Neural progenitor cell (in vitro differentiated cells): Measurements from ENCODE around the gene UPK1A. TPM values are rescaled to one million over a fixed set of nuclear protein-coding genes. Genes with fewer than 3 reads are reported as not detected.

Source experiments
- DNase-seq: peaks from one replicate; pipeline ENCODE4 v3.0.0-alpha.2; 2016; ENCODE audit warnings: low spot score
- H2AFZ ChIP-seq: fragments of 200-600 bp; sonication (generic); replicated peaks from 2 replicates; pipeline ENCODE4 v1.6.1; 2016; ENCODE audit warnings: antibody characterized with exemption
- H3F3A ChIP-seq: fragments of 200-600 bp; sonication (generic); 2 replicates; pipeline ENCODE4 v1.6.1; 2016; ENCODE audit warnings: antibody characterized with exemption, low read depth
- H3K27ac ChIP-seq: fragments of 200-600 bp; sonication (generic); 2 replicates; pipeline ENCODE4 v1.5.1; 2016; ENCODE audit warnings: mild to moderate bottlenecking
- H3K27me3 ChIP-seq: fragments of 200-600 bp; sonication (generic); 2 replicates; pipeline ENCODE4 v1.6.1; 2016; ENCODE audit warnings: mild to moderate bottlenecking, moderate library complexity
- H3K36me3 ChIP-seq: fragments of 200-600 bp; sonication (generic); 2 replicates; pipeline ENCODE4 v1.5.1; 2016
- H3K4me1 ChIP-seq: fragments of 200-600 bp; sonication (generic); 2 replicates; pipeline ENCODE4 v1.6.1; 2016; ENCODE audit warnings: mixed run types
- H3K4me2 ChIP-seq: fragments of 200-600 bp; sonication (generic); 2 replicates; pipeline ENCODE4 v1.6.1; 2016
- H3K4me3 ChIP-seq: fragments of 200-600 bp; sonication (generic); 2 replicates; pipeline ENCODE4 v1.5.1; 2016
- H3K79me2 ChIP-seq: fragments of 200-600 bp; sonication (generic); 2 replicates; pipeline ENCODE4 v1.6.1; 2016; ENCODE audit warnings: low read depth
- H3K9ac ChIP-seq: fragments of 200-600 bp; sonication (generic); 2 replicates; pipeline ENCODE4 v1.6.1; 2016
- H3K9me3 ChIP-seq: fragments of 200-600 bp; sonication (generic); 2 replicates; pipeline ENCODE4 v1.5.1; 2016; ENCODE audit warnings: low read depth
- H4K20me1 ChIP-seq: fragments of 200-600 bp; sonication (generic); 2 replicates; pipeline ENCODE4 v1.6.1; 2016; ENCODE audit warnings: low read depth
- H3K27ac Mint-ChIP-seq: 3 replicates; pipeline ENCODE4 v1.8.0; 2021; ENCODE audit warnings: mixed read lengths
- H3K27me3 Mint-ChIP-seq: 2 replicates; pipeline ENCODE4 v1.8.0; 2022; ENCODE audit warnings: low read depth, mild to moderate bottlenecking, inconsistent platforms, moderate library complexity, mixed read lengths; ENCODE audit not compliant: insufficient read depth
- H3K36me3 Mint-ChIP-seq: 3 replicates; pipeline ENCODE4 v1.8.0; 2021; ENCODE audit warnings: mixed read lengths
- H3K4me1 Mint-ChIP-seq: 3 replicates; pipeline ENCODE4 v1.8.0; 2021; ENCODE audit warnings: mixed read lengths
- H3K4me3 Mint-ChIP-seq: 3 replicates; pipeline ENCODE4 v1.8.0; 2021; ENCODE audit warnings: mild to moderate bottlenecking, moderate library complexity, mixed read lengths
- H3K9me3 Mint-ChIP-seq: 3 replicates; pipeline ENCODE4 v1.8.0; 2020; ENCODE audit warnings: mixed read lengths
- EZH2 ChIP-seq: fragments of 200-600 bp; sonication (generic); IDR thresholded peaks from 2 replicates; pipeline ENCODE4 v1.6.1; 2017; ENCODE audit warnings: antibody characterized with exemption, mild to moderate bottlenecking, moderate library complexity
- EZH2phosphoT487 ChIP-seq: fragments of 200-600 bp; sonication (generic); IDR thresholded peaks from 2 replicates; pipeline ENCODE4 v1.6.1; 2017; ENCODE audit warnings: antibody characterized with exemption
- total RNA-seq: library from RNA; depleted of rRNA; stranded (reverse); fragments of >200 nt; gene quantifications from 2 replicates; pipeline ENCODE4 v1.2.3, GENCODE V29; 2015; ENCODE audit warnings: low replicate concordance
- TF ChIP-seq, protein P1 (sequence below): fragments of 200-600 bp; sonication (generic); IDR thresholded peaks from 2 replicates; pipeline ENCODE4 v1.5.1; 2017; ENCODE audit warnings: antibody characterized with exemption, mild to moderate bottlenecking

Gene UPK1A
- total RNA-seq, 1 donor from 2014 or later = not detected

GRCh38 chr19:35644206-35644986 is 21.9 kb upstream of the UPK1A start:
- H3K27ac Mint-ChIP-seq = peak overlapping the region; percentile 66
- Histone ChIP-seq H3K4me1 (peaks cover 24% of the 10 kb centered on the region), H3K4me2 (peak overlapping the region; percentile 83), H3K36me3 (no peaks in the 10 kb centered on the region), H3K27ac (no peak overlapping the region), H4K20me1 (no peaks in the 10 kb centered on the region), H3K79me2 (peaks cover 12% of the 10 kb centered on the region), H2AFZ (peak overlapping the region; percentile 48), H3K9ac (no peak overlapping the region), H3K27me3 (peaks cover 15% of the 10 kb centered on the region), H3F3A (peaks cover 50% of the 10 kb centered on the region), H3K9me3 (no peaks in the 10 kb centered on the region), H3K4me3 (peak overlapping the region; percentile 56)
- H3K9me3 Mint-ChIP-seq = no peaks in the 10 kb centered on the region
- no peaks in the 10 kb centered on the region for H3K36me3 Mint-ChIP-seq
- TF ChIP-seq, protein P1, sequence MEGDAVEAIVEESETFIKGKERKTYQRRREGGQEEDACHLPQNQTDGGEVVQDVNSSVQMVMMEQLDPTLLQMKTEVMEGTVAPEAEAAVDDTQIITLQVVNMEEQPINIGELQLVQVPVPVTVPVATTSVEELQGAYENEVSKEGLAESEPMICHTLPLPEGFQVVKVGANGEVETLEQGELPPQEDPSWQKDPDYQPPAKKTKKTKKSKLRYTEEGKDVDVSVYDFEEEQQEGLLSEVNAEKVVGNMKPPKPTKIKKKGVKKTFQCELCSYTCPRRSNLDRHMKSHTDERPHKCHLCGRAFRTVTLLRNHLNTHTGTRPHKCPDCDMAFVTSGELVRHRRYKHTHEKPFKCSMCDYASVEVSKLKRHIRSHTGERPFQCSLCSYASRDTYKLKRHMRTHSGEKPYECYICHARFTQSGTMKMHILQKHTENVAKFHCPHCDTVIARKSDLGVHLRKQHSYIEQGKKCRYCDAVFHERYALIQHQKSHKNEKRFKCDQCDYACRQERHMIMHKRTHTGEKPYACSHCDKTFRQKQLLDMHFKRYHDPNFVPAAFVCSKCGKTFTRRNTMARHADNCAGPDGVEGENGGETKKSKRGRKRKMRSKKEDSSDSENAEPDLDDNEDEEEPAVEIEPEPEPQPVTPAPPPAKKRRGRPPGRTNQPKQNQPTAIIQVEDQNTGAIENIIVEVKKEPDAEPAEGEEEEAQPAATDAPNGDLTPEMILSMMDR = no peak
- no peak for TF ChIP-seq EZH2phosphoT487
- no peak for TF ChIP-seq EZH2
- DNase-seq = peak; percentile 96
- H3K4me1 Mint-ChIP-seq = peaks cover 31% of the 10 kb centered on the region
- H3K27me3 Mint-ChIP-seq = peaks cover 10% of the 10 kb centered on the region
- H3K4me3 Mint-ChIP-seq = peak overlapping the region; percentile 90

DNA sequence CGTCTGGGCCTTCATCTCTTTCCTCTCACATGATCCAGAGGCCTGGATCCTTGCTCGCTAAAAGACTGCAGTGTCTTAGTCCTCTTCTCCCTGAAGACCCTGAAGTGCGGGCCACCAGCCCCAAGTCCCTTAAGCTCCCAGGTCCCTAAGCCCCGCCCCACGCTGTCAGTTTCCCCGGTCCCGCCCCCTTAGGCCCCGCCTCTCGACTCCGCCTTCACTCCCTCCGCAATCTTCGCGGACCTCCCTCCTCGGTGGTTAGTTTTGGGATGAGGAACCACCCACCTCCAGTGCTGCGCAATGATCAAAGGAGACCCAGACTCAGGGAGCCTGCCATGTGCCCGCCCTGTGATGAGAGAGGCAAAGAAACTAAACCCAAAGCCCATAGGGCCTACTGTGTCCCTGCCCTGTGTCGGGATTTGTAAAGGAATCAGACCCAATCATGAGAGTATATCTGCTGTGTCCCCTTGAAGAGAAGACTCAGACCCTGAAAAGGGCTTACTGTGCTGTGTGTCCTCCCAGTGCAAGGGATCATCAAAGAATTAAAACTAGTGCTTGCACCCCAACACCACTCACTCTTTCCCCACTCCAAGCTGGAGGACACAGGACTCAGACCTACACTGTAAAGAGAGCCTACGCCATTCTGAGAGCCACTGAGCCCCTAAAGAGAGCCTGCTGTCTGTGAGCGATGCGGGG is 21.2 kb upstream of the UPK1A start:
- Histone ChIP-seq H3K27me3 (peaks cover 15% of the 10 kb centered on the region), H4K20me1 (no peaks in the 10 kb centered on the region), H3K9ac (no peak overlapping the region), H3K79me2 (peaks cover 19% of the 10 kb centered on the region), H3K4me3 (peak overlapping the region; percentile 56), H2AFZ (peak overlapping the region; percentile 30), H3K27ac (no peak overlapping the region), H3F3A (peaks cover 45% of the 10 kb centered on the region), H3K36me3 (no peaks in the 10 kb centered on the region), H3K4me1 (peaks cover 22% of the 10 kb centered on the region), H3K9me3 (no peaks in the 10 kb centered on the region), H3K4me2 (peak overlapping the region; percentile 83)
- Mint-ChIP-seq H3K27me3 (peaks cover 10% of the 10 kb centered on the region), H3K9me3 (no peaks in the 10 kb centered on the region), H3K36me3 (no peaks in the 10 kb centered on the region), H3K27ac (peak overlapping the region; percentile 83), H3K4me3 (peak overlapping the region; percentile 90), H3K4me1 (peaks cover 27% of the 10 kb centered on the region)
- TF ChIP-seq, protein P1 = no peak
- TF ChIP-seq EZH2phosphoT487 = no peak
- TF ChIP-seq EZH2 = no peak
- DNase-seq = peak; percentile 96

GRCh38 chr19:35645680-35646511 is 20.4 kb upstream of the UPK1A start:
- Histone ChIP-seq H3K36me3 (no peaks in the 10 kb centered on the region), H2AFZ (peak overlapping the region; percentile 30), H3K9me3 (no peaks in the 10 kb centered on the region), H3K27ac (no peak overlapping the region), H3F3A (peaks cover 42% of the 10 kb centered on the region), H4K20me1 (no peaks in the 10 kb centered on the region), H3K4me2 (peak overlapping the region; percentile 83), H3K79me2 (peaks cover 26% of the 10 kb centered on the region), H3K9ac (no peak overlapping the region), H3K4me3 (no peak overlapping the region), H3K4me1 (peaks cover 22% of the 10 kb centered on the region), H3K27me3 (peaks cover 15% of the 10 kb centered on the region)
- Mint-ChIP-seq H3K27ac (peak overlapping the region; percentile 83), H3K4me3 (peak overlapping the region; percentile 90), H3K36me3 (no peaks in the 10 kb centered on the region), H3K27me3 (peaks cover 10% of the 10 kb centered on the region), H3K9me3 (no peaks in the 10 kb centered on the region), H3K4me1 (peaks cover 27% of the 10 kb centered on the region)
- no peak for DNase-seq
- TF ChIP-seq EZH2 (no peak), EZH2phosphoT487 (no peak)
- TF ChIP-seq, protein P1 = no peak
